ENCODE data around the gene TBC1D9B. TPM values are rescaled to one million over a fixed set of nuclear protein-coding genes. Genes with fewer than 3 reads are reported as not detected.
A peak's percentile ranks its signal among the peaks of the same experiment; 100 is the strongest.

The TBC1D9B gene
- total and polyA plus RNA-seq, 2 of the 13 experiments (the other 11 are each of a cell fraction or from before 2014, with no cell fraction given) = 35.0 to 50.0 TPM

- TF ChIP-seq, protein P1, sequence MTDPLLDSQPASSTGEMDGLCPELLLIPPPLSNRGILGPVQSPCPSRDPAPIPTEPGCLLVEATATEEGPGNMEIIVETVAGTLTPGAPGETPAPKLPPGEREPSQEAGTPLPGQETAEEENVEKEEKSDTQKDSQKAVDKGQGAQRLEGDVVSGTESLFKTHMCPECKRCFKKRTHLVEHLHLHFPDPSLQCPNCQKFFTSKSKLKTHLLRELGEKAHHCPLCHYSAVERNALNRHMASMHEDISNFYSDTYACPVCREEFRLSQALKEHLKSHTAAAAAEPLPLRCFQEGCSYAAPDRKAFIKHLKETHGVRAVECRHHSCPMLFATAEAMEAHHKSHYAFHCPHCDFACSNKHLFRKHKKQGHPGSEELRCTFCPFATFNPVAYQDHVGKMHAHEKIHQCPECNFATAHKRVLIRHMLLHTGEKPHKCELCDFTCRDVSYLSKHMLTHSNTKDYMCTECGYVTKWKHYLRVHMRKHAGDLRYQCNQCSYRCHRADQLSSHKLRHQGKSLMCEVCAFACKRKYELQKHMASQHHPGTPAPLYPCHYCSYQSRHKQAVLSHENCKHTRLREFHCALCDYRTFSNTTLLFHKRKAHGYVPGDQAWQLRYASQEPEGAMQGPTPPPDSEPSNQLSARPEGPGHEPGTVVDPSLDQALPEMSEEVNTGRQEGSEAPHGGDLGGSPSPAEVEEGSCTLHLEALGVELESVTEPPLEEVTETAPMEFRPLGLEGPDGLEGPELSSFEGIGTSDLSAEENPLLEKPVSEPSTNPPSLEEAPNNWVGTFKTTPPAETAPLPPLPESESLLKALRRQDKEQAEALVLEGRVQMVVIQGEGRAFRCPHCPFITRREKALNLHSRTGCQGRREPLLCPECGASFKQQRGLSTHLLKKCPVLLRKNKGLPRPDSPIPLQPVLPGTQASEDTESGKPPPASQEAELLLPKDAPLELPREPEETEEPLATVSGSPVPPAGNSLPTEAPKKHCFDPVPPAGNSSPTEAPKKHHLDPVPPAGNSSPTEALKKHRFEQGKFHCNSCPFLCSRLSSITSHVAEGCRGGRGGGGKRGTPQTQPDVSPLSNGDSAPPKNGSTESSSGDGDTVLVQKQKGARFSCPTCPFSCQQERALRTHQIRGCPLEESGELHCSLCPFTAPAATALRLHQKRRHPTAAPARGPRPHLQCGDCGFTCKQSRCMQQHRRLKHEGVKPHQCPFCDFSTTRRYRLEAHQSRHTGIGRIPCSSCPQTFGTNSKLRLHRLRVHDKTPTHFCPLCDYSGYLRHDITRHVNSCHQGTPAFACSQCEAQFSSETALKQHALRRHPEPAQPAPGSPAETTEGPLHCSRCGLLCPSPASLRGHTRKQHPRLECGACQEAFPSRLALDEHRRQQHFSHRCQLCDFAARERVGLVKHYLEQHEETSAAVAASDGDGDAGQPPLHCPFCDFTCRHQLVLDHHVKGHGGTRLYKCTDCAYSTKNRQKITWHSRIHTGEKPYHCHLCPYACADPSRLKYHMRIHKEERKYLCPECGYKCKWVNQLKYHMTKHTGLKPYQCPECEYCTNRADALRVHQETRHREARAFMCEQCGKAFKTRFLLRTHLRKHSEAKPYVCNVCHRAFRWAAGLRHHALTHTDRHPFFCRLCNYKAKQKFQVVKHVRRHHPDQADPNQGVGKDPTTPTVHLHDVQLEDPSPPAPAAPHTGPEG (CRISPR knock-in tag; IDR thresholded peaks at IDR 0.05) = peak; percentile 59; the same call in 1 of the 2 replicates
- no peak for TF ChIP-seq LRRFIP1 (CRISPR knock-in tag; conservative IDR thresholded peaks at IDR 0.05)
- TF ChIP-seq AKAP8 (CRISPR knock-in tag; IDR thresholded peaks at IDR 0.05) = 0 out of 2 replicates have a peak, but pooled peaks have one; percentile 25
- 0 out of 2 replicates have a peak, but pooled peaks have one; percentile 39 for TF ChIP-seq ESRRA (CRISPR knock-in tag; IDR thresholded peaks at IDR 0.05; ENCODE audit: low read depth)
- TF ChIP-seq, protein P2, sequence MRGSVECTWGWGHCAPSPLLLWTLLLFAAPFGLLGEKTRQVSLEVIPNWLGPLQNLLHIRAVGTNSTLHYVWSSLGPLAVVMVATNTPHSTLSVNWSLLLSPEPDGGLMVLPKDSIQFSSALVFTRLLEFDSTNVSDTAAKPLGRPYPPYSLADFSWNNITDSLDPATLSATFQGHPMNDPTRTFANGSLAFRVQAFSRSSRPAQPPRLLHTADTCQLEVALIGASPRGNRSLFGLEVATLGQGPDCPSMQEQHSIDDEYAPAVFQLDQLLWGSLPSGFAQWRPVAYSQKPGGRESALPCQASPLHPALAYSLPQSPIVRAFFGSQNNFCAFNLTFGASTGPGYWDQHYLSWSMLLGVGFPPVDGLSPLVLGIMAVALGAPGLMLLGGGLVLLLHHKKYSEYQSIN (CRISPR knock-in tag; IDR thresholded peaks at IDR 0.05; ENCODE audit: borderline replicate concordance) = no peak
- TF ChIP-seq HMG20A (CRISPR knock-in tag; IDR thresholded peaks at IDR 0.05; ENCODE audit: borderline replicate concordance) = no peak
- TF ChIP-seq ZSCAN21 (CRISPR knock-in tag; IDR thresholded peaks at IDR 0.05; ENCODE audit: borderline replicate concordance) = 0 out of 2 replicates have a peak, but pooled peaks have one; percentile 57
- TF ChIP-seq, protein P3, sequence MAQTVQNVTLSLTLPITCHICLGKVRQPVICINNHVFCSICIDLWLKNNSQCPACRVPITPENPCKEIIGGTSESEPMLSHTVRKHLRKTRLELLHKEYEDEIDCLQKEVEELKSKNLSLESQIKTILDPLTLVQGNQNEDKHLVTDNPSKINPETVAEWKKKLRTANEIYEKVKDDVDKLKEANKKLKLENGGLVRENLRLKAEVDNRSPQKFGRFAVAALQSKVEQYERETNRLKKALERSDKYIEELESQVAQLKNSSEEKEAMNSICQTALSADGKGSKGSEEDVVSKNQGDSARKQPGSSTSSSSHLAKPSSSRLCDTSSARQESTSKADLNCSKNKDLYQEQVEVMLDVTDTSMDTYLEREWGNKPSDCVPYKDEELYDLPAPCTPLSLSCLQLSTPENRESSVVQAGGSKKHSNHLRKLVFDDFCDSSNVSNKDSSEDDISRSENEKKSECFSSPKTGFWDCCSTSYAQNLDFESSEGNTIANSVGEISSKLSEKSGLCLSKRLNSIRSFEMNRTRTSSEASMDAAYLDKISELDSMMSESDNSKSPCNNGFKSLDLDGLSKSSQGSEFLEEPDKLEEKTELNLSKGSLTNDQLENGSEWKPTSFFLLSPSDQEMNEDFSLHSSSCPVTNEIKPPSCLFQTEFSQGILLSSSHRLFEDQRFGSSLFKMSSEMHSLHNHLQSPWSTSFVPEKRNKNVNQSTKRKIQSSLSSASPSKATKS (CRISPR knock-in tag; IDR thresholded peaks at IDR 0.05) = no peak
- no peak for TF ChIP-seq ZNF549 (CRISPR knock-in tag; IDR thresholded peaks at IDR 0.05)
- peak; percentile 60 for TF ChIP-seq POLR2AphosphoS5 (IDR thresholded peaks at IDR 0.05; ENCODE audit: low read depth, low read length)
- TF ChIP-seq HNRNPLL (IDR thresholded peaks at IDR 0.05; ENCODE audit: low read depth, low read length, poor library complexity, severe bottlenecking) = peak; percentile 95
- no peak for TF ChIP-seq ZNF720 (CRISPR knock-in tag; IDR thresholded peaks at IDR 0.05)
- 0 out of 2 replicates have a peak, but pooled peaks have one; percentile 20 for TF ChIP-seq THAP7 (CRISPR knock-in tag; IDR thresholded peaks at IDR 0.05)
Measured at GRCh38 chr5:179907556-179908324, at the start of gene TBC1D9B (continued).

Data from HepG2 (cell line).